Gastroesophageal sphincter (tissue), 4 donors: ENCODE measurements around the gene LIMS1. TPM values are rescaled to one million over a fixed set of nuclear protein-coding genes. Genes with fewer than 3 reads are reported as not detected.
"Not testable (repeated sequence)": the region's sequence is repeated elsewhere in the genome, so short reads cannot be mapped to it uniquely, and the experiment has no call there.

Experiments
- ATAC-seq: fragments of 150-250 bp; one replicate; pipeline ENCODE4 v1.9.1; 2016; ENCODE audit warnings: mild to moderate bottlenecking, moderate library complexity
- H3K27ac ChIP-seq, 4 donors: fragments of 200-600 bp; sonication (generic) in 3 of 4; 1 replicate in 3 of 4; 2 replicates in 1 of 4; pipeline ENCODE4 v1.5.1; 2016 to 2019
- H3K27me3 ChIP-seq: fragments of 200-600 bp; sonication (generic); one replicate; pipeline ENCODE4 v1.5.1; 2019
- H3K36me3 ChIP-seq, 2 donors: fragments of 200-600 bp; sonication (generic); one replicate each; pipeline ENCODE4 v1.5.1; 2019; ENCODE audit warnings: control low read depth in 1 of 2
- H3K4me1 ChIP-seq, 3 donors: fragments of 200-600 bp; sonication (generic); 1 replicate in 2 of 3; 2 replicates in 1 of 3; pipeline ENCODE4 v1.5.1; 2016 to 2019; ENCODE audit warnings: control low read depth in 2 of 3
- H3K4me3 ChIP-seq, 2 donors: fragments of 200-600 bp; sonication (generic); one replicate each; pipeline ENCODE4 v1.5.1; 2019; ENCODE audit warnings: mild to moderate bottlenecking in 1 of 2, moderate library complexity in 1 of 2
- H3K9me3 ChIP-seq, 3 donors: fragments of 200-600 bp; sonication (generic); one replicate each; pipeline ENCODE4 v1.5.1; 2017 to 2019; ENCODE audit warnings: control low read depth in 2 of 3
- POLR2AphosphoS5 ChIP-seq: sonication (generic); formaldehyde crosslinking; IDR thresholded peaks from one replicate; pipeline ENCODE4 v1.6.1; 2017; ENCODE audit warnings: antibody characterized with exemption
- WGBS, 2 donors: methylation state at CpG; one replicate each; pipeline ENCODE4 v1.1.5; 2018; ENCODE audit warnings: low coverage in 1 of 2; 5-methylcytosine and 5-hydroxymethylcytosine counted together
- total RNA-seq, 4 donors: library from RNA; depleted of rRNA; stranded (reverse); fragments of >200 nt; gene quantifications; one replicate each; pipeline ENCODE4 v1.1.0, GENCODE V29; 2016

The LIMS1 gene
- total RNA-seq, 4 donors from 2014 or later, result 79.6 to 119 (median 116) TPM

DNA sequence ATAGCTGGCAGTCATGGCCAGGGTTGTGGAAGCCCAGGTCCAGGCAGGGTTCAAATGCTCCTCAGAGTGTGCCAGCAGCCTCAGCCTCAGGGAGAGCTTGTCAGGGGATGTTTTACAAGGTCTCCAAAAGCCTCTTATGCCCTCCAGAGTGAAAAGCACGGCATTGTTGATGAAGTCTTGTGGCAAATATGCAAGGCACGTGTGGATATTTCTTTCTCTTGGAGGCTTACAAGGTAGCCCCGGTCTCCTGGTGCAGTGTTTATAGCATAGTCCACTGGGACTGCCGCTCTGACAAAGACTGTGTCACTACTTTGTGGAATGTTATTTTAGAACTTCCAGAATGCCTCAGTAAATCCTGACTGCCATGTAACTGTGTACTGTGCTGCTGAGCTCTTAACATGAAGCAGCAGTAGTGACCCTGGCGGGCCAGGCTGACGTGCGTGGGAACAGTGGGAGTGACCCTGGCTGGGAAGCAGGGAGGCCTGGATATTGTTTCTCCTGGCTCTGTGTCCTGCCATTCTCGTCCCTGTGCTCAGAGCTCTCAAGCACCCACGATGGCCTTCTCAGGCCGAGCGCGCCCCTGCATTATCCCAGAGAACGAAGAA, 120.4 kb downstream of the LIMS1 start:
- H3K4me3 ChIP-seq, result peak overlapping the region; percentile 32 to 34
- peak overlapping the region; percentile 81 to 94 (median 83) for H3K27ac ChIP-seq
- WGBS, 2 donors, result no CpG with 5 or more reads among the region's 13 CpGs
- peak; percentile 70 for TF ChIP-seq POLR2AphosphoS5
- H3K36me3 ChIP-seq, H3K27me3 ChIP-seq, H3K9me3 ChIP-seq, H3K4me1 ChIP-seq: not testable (repeated sequence)
- peak; percentile 93 for ATAC-seq

DNA sequence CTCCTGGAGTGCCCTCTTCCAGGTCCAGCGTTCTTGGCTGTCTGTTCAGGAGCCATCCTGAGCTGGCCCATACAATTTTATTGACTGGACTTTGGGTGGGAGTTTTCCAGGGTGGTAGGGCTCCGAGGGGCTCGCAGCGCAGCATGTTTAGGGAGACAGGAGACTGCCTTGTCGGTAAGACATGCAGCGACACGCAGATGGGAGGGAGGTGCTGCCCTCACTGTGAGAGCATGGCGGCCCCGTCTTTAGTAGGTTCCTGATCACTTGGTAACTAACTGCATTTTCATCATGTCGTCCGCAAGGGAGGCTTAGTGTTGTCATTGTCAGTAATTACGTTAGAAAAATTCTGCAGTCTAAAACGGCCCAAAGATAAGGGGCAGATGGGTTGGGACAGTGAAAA, 121.0 kb downstream of the LIMS1 start:
- not testable (repeated sequence) for H3K36me3 ChIP-seq, H3K27me3 ChIP-seq, H3K27ac ChIP-seq, H3K4me3 ChIP-seq, ATAC-seq, H3K9me3 ChIP-seq, H3K4me1 ChIP-seq
- no CpG with 5 or more reads among the region's 13 CpGs for WGBS, 2 donors

DNA sequence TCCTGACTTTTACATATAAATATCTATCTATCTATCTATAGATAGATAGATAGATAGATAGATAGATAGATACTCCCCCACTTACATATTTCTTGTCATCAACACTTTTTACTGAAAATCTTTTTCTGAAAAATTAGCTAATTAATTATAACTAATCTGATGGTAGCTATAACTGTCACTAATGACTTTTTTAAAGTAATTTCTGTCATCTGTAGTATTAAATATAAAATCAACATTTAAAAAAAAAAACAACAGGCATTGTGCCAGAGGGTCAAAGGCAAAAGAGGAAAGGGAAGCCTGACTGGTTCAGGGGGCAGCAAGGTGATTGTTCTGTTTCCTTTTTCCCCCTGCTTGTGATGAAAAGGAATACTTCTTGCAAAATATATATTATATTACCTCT, 122.0 kb downstream of the LIMS1 start:
- H3K4me3 ChIP-seq, H3K4me1 ChIP-seq, H3K9me3 ChIP-seq, ATAC-seq, H3K27ac ChIP-seq, H3K27me3 ChIP-seq, H3K36me3 ChIP-seq: not testable (repeated sequence)

DNA sequence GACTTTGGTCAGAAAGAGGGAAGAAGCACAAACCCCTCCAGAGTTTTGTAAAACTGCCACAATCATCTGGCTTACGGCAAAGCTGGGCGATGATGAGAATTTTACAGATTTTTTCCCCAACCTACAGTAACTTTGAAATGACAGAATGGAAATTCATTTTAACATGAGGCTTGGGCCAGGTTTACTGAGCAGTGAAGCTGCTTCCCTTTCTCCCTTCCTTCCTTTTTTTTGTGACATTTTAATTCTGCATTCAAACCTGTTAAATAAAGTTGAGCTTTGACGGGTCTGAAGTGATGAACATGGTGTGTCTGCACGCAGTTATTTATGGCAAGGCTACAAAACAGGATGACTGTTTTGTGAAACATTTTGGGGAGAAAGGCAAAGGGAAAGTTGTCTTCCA, 123.2 kb downstream of the LIMS1 start:
- H3K4me1 ChIP-seq, result peaks cover 0 to 12% (median 6%) of the 10 kb centered on the region in 3 donors
- 79 to 80% methylated on average over 1 to 4 of the region's 4 CpGs for WGBS, 2 donors
- ATAC-seq, H3K9me3 ChIP-seq, H3K27me3 ChIP-seq, H3K27ac ChIP-seq, H3K4me3 ChIP-seq, H3K36me3 ChIP-seq: not testable (repeated sequence)

DNA sequence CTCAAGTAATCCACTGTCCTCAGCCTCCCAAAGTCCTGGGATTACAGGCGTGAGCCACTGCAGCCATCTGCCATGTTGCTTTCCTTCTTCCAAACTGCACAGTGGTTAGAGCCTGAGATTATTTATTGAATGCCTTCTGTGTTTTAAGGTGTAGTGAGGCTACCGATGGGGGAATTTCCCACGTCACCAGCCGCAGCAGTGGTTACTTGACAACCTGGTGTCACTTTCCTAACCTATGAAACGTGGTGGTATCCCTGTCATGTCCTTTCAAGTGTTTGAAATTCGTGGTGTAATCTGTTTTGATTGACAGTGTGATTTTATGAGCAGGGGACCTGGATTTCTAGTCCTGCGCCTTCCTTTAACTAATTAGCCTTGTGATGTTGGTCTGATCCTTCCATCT, 124.3 kb downstream of the LIMS1 start:
- H3K4me3 ChIP-seq, H3K9me3 ChIP-seq, ATAC-seq, H3K27ac ChIP-seq, H3K36me3 ChIP-seq, H3K27me3 ChIP-seq: not testable (repeated sequence)
- WGBS, 2 donors, result 60% methylated on average over 1 of the region's 7 CpGs; no CpG with 5 or more reads in 1 of the 2 donors
- peaks cover 0 to 17% (median 6%) of the 10 kb centered on the region in 3 donors for H3K4me1 ChIP-seq

DNA sequence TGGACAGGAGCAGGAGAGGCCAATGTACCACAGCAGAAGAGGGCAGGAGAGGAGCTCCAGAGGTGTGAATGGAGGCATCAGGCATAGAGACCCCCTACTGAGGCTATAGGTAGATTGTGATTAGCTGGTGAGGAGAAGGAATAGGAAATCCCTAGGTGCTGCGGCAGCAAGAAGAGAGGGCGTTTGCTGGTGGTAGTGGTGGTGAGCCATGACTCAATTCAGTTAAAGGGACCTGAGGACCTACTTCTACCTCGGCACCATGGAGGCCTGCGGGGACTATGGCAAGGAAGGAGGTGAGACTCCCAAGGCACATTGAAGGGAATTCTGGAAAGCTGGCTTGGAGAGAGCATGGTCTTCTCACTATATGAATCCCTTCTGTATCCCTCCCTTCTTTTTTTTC, 127.2 kb downstream of the LIMS1 start:
- 59 to 86% methylated on average over 3 to 4 of the region's 4 CpGs for WGBS, 2 donors
- not testable (repeated sequence) for ATAC-seq

DNA sequence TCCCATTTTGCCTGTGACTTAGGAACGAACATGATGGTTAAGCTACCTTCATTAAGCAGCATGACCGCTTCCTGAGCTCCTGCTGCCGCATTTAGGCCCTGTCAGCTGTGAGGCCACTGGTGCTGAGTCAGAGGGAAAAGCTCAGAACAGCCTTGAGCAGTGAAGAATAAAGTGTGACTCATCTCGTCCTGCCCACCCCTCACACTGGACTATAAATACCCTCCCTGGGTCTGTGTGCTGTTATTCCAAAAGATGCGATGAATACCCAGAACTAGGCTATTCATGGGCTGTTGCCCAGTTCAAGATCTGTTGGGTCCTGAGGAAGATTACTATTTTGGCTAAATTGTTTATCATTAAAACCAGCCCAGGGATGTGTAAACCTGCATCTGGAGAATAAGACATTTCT, 127.9 kb downstream of the LIMS1 start:
- not testable (repeated sequence) for H3K36me3 ChIP-seq, H3K27me3 ChIP-seq, H3K9me3 ChIP-seq, H3K4me3 ChIP-seq
- ATAC-seq, result peak; percentile 88
- 0 to 6% methylated on average over 2 to 4 of the region's 5 CpGs for WGBS, 2 donors
- H3K27ac ChIP-seq, result peak overlapping the region; percentile 59 to 79 (median 66)
- H3K4me1 ChIP-seq, result peaks cover 0 to 17% (median 6%) of the 10 kb centered on the region in 3 donors

More for the DNA sequence above, 127.2 kb downstream of the LIMS1 start:
- peaks cover 0 to 17% (median 6%) of the 10 kb centered on the region in 3 donors for H3K4me1 ChIP-seq
- not testable (repeated sequence) for H3K36me3 ChIP-seq, H3K4me3 ChIP-seq, H3K27me3 ChIP-seq, H3K9me3 ChIP-seq
- peak overlapping the region in 3 of 4 donors; percentile 60 to 79 (median 71) for H3K27ac ChIP-seq

DNA sequence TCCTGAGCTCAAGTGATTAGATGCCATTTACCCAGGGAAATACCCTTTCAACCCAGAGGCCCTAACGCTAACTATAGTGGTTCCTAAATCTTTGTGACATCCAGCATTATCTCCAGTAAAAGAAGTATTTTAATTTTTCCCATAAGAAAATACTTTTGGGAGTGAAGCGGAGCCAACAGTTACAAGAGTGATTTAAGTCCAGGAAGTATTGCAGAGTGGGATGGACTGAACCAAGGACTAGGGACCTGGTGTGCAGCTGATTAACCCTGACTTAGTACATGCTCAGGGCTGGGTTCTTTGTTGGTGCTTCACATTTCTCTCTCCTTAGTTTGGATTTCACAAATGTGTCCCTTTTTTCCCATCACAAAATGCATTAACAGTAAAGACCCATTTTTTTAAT, 129.1 kb downstream of the LIMS1 start:
- H3K9me3 ChIP-seq, ATAC-seq, H3K4me3 ChIP-seq, H3K36me3 ChIP-seq, H3K27me3 ChIP-seq: not testable (repeated sequence)
- Histone ChIP-seq H3K4me1 (peaks cover 0 to 17% (median 6%) of the 10 kb centered on the region in 3 donors), H3K27ac (peak overlapping the region in 2 of 4 donors; percentile 71 to 79)
- WGBS, 2 donors, result 75 to 81% methylated on average over 2 of the region's 2 CpGs

DNA sequence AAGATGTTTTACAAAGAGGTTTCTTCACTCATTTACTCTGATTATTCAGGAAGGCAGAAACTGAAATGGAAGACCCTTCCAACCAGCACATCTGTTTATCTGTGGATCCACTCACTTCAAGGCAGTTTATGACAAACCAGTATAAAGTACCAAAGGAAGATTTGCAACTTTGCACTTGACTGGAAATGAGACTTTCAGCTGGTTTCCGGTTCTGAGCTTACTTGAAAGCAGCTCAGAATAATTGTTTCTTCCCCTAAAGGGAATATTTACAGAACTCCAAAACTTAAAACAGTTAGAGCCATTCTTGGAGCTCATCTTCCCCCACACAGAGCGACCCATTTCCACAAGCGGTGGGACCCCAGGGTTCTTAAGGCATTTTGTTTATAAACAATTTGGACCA, 129.8 kb downstream of the LIMS1 start:
- peaks cover 0 to 17% (median 6%) of the 10 kb centered on the region in 3 donors for H3K4me1 ChIP-seq
- not testable (repeated sequence) for H3K27ac ChIP-seq, H3K36me3 ChIP-seq, H3K9me3 ChIP-seq, H3K4me3 ChIP-seq, H3K27me3 ChIP-seq, ATAC-seq
- 76 to 100% methylated on average over 1 to 3 of the region's 3 CpGs for WGBS, 2 donors

DNA sequence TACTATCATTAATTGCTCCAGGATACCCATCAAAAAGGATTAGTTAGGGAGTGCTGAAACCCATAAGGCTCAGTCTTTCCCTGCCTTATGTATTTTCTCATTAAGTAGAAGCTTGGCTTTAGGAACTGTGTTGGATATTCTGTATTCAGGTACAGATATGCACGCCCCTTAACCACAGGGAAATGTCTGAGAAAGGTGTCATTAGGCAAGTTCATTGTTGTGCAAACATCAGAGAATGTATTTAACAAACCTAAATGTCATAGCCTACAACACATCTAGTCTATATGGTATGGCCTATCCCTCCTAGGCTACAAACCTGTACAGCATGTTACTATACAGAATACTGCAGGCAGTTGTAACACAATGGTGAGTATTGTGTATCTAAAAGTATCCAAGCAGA, 130.7 kb downstream of the LIMS1 start:
- WGBS, 2 donors, result 71 to 89% methylated on average over 1 of the region's 1 CpG
- ATAC-seq, H3K27ac ChIP-seq, H3K4me3 ChIP-seq, H3K36me3 ChIP-seq, H3K9me3 ChIP-seq, H3K27me3 ChIP-seq: not testable (repeated sequence)
- H3K4me1 ChIP-seq, result peaks cover 0 to 17% (median 6%) of the 10 kb centered on the region in 3 donors

DNA sequence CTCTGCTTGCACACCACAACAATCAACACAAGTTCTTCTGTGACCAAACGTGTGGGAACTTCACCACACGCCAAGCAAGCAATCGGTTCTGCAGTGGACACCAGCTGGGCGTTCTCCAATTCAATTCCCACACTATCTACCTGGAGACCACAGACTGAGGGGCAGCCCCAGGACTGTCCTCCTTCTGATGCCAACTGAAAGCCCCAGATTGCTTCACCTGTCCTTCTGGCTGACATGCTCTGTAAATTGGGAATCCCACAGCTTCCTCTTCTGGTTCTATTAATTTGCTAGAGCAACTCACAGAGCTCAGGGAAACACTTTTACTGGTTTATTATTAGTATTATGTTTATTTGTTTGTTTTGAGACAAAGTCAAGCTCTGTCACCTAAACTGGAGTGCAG, 131.7 kb downstream of the LIMS1 start:
- H3K36me3 ChIP-seq, H3K9me3 ChIP-seq, H3K4me3 ChIP-seq, H3K27me3 ChIP-seq, ATAC-seq, H3K27ac ChIP-seq: not testable (repeated sequence)
- WGBS, 2 donors, result no CpG with 5 or more reads among the region's 4 CpGs
- peaks cover 0 to 17% (median 6%) of the 10 kb centered on the region in 3 donors for H3K4me1 ChIP-seq

DNA sequence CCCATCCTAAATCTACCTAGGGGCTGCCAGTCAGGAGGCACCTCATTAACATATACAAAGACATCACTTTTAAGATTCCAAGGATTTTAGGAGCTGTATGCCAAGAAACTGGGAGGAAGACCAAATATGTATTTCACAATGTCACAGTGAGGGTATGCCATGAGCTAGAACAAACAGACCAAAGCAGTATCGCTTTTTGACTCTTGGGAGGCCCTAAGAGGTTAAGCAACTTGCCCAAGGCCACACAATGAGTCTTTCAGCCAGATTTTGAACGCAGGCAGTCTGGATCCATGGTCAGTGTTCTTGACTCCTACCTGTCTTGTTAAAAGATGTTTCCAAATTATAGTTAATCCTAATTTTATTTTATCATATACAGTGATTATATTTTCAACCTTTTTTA, 132.9 kb downstream of the LIMS1 start:
- H3K4me1 ChIP-seq, H3K9me3 ChIP-seq, H3K36me3 ChIP-seq, H3K4me3 ChIP-seq, H3K27me3 ChIP-seq: not testable (repeated sequence)
- ATAC-seq, result peak; percentile 73
- H3K27ac ChIP-seq, result peak overlapping the region in 2 of 4 donors; percentile 40 to 59
- 59 to 60% methylated on average over 1 to 2 of the region's 2 CpGs for WGBS, 2 donors

DNA sequence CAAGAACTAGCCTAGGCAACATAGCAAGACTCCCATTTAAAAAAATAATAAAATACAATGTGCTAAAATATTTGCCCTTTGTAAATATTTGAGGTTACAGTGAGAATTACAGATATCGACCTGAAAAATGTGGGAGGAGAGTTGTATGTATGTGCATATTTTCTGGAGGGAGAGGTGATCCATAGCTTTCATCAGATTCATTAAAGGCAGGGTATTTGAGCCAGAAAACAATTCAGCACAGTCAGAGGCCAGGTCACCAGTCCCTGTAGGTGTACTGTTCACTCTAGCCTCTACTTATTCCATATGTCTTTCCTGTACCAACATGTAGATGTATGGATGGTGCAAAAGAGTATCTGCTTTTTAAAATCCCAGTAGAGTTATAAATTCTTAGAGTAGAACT, 136.0 kb downstream of the LIMS1 start:
- not testable (repeated sequence) for H3K4me1 ChIP-seq, H3K27ac ChIP-seq, H3K27me3 ChIP-seq, H3K9me3 ChIP-seq, ATAC-seq, H3K4me3 ChIP-seq
- WGBS, 2 donors, result no CpG with 5 or more reads among the region's 1 CpG
- peaks cover 0 to 15% of the 10 kb centered on the region in 2 donors for H3K36me3 ChIP-seq

DNA sequence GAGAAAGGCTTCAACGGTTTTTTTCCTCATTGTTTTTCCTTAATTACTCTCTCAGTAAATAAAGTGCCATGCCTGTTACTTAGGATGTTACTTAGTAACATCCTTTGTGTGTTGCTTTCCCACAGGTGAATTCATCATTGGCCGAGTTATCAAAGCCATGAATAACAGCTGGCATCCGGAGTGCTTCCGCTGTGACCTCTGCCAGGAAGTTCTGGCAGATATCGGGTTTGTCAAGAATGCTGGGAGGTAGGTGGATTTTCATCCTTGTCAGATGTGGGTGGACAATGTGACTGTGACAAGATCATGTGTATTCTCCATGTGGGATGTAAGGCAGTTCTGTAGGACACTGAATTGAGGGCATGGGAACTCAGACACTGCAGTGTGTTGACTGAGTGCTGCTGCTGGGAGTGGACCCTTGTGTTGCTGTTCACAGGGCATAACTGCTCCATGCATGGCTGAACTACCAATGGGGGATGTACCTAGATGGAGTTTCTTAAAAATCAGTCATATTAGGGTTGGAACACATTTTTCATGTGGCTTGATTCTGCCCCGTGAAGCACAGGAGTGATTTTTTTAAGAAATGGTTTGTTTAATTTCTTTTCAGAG, 138.0 kb downstream of the LIMS1 start:
- H3K4me3 ChIP-seq, H3K27ac ChIP-seq, H3K9me3 ChIP-seq, H3K27me3 ChIP-seq, H3K4me1 ChIP-seq, ATAC-seq: not testable (repeated sequence)
- peaks cover 0 to 23% of the 10 kb centered on the region in 2 donors for H3K36me3 ChIP-seq
- WGBS, 2 donors, result 50% methylated on average over 1 of the region's 6 CpGs; no CpG with 5 or more reads in 1 of the 2 donors
